Thoracic aorta (tissue), 2 donors: ENCODE measurements around the gene PYGB. TPM values are rescaled to one million over a fixed set of nuclear protein-coding genes. Genes with fewer than 3 reads are reported as not detected.
A peak's percentile ranks its signal among the peaks of the same experiment; 100 is the strongest.
"Not testable (repeated sequence)": the region's sequence is repeated elsewhere in the genome, so short reads cannot be mapped to it uniquely, and the experiment has no call there.

ENCODE experiments used
- ATAC-seq: fragments of 150-250 bp; one replicate; pipeline ENCODE4 v1.8.0; 2017; ENCODE audit warnings: low read depth; ENCODE audit not compliant: insufficient number of reproducible peaks, low FRiP score
- DNase-seq: peaks from one replicate; pipeline ENCODE4 v3.0.0-alpha.2; 2020; ENCODE audit warnings: low spot score
- H3K27ac ChIP-seq, 2 donors: fragments of 200-600 bp; sonication (generic); 1 replicate in 1 of 2; 2 replicates in 1 of 2; pipeline ENCODE4 v1.5.1; 2016; ENCODE audit warnings: mild to moderate bottlenecking in 2 of 2, moderate library complexity in 2 of 2
- H3K27me3 ChIP-seq: fragments of 200-600 bp; sonication (generic); replicated peaks from 2 replicates; pipeline ENCODE4 v1.6.0; 2016; ENCODE audit warnings: mild to moderate bottlenecking; ENCODE audit not compliant: insufficient read depth
- H3K36me3 ChIP-seq: fragments of 200-600 bp; sonication (generic); one replicate; pipeline ENCODE4 v1.5.1; 2016
- H3K4me1 ChIP-seq, 2 donors: fragments of 200-600 bp; sonication (generic); 1 replicate in 1 of 2; 2 replicates in 1 of 2; pipeline versions ENCODE4 v1.5.1 to v1.6.0; 2016; ENCODE audit warnings: low read depth in 2 of 2, mild to moderate bottlenecking in 1 of 2; ENCODE audit not compliant: control insufficient read depth in 1 of 2
- H3K4me3 ChIP-seq: fragments of 200-600 bp; sonication (generic); 2 replicates; pipeline ENCODE4 v1.5.1; 2016; ENCODE audit warnings: mild to moderate bottlenecking
- H3K9me3 ChIP-seq: fragments of 200-600 bp; sonication (generic); 2 replicates; pipeline ENCODE4 v1.5.1; 2016
- CTCF ChIP-seq: fragments of 200-600 bp; sonication (generic); IDR thresholded peaks from one replicate; pipeline ENCODE4 v1.5.1; 2019; ENCODE audit warnings: antibody characterized with exemption
- total RNA-seq, 2 donors: library from RNA; depleted of rRNA; stranded (reverse); fragments of >200 nt; gene quantifications; one replicate each; pipeline versions ENCODE4 v1.1.0 to v1.2.3, GENCODE V29; 2016

The PYGB gene
- total RNA-seq, 2 donors from 2014 or later, result 124 to 256 TPM

GRCh38 chr20:25238319-25239037 is 9.4 kb upstream of the PYGB start:
- H3K4me1 ChIP-seq, result peaks cover 29 to 57% of the 10 kb centered on the region in 2 donors
- no peaks in the 10 kb centered on the region for H3K27me3 ChIP-seq
- peak overlapping the region; percentile 87 to 89 for H3K27ac ChIP-seq
- ATAC-seq (no peak), DNase-seq (no peak)
- no peak overlapping the region for H3K4me3 ChIP-seq
- H3K36me3 ChIP-seq, result no peaks in the 10 kb centered on the region
- TF ChIP-seq CTCF, result no peak
- no peaks in the 10 kb centered on the region for H3K9me3 ChIP-seq

DNA sequence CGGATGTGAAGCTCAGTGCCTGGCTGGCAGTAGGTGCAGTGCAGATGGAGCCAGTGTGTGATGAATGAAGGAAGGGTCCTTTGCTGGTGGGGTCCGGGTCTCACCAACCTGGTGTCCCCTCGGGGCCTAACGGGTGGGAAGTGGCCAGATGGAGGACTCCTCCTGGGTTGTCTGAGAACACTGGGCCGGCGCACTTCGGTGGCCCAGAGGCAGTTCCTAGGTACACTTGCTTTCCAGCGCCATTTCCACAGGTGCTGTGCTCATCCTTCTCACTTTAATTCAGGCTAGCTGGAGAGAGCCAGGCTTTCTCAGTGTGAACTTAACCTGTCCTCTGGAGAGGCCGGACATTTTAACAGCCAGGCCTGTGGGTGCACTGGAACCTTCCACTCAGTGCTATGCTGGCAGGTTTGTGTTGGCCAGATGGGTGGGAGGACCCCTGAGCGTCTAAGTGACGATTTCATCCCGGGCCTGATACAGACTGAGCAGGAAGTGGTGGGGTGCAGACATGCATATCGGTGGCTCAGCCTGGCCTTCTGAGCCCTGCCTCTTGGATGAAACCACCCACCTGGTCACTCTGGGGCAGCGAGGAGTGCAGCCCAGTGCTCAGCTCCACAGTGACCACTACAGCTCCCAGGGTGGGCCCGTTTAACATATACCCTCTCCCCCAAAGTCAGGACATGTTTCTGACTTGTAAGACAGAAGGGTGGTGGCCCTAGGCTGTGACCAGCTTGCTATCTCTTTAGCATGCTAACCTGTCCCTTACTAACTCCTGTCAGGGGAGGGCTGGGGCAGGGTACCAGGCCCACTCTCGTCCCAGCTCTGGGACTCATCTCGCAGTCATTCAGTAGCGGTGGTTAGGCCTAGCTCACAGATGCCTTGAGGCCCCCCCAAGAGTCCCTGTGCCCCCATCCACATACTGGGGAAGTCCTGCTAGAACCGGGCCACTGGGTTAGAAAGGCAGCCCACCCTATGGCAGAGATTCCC is 8.2 kb upstream of the PYGB start:
- Histone ChIP-seq H3K27ac (peak overlapping the region; percentile 87 to 89), H3K27me3 (no peaks in the 10 kb centered on the region), H3K36me3 (no peaks in the 10 kb centered on the region), H3K9me3 (no peaks in the 10 kb centered on the region), H3K4me1 (peaks cover 22 to 45% of the 10 kb centered on the region in 2 donors), H3K4me3 (no peak overlapping the region)
- no peak for TF ChIP-seq CTCF
- ATAC-seq, result no peak
- no peak for DNase-seq

DNA sequence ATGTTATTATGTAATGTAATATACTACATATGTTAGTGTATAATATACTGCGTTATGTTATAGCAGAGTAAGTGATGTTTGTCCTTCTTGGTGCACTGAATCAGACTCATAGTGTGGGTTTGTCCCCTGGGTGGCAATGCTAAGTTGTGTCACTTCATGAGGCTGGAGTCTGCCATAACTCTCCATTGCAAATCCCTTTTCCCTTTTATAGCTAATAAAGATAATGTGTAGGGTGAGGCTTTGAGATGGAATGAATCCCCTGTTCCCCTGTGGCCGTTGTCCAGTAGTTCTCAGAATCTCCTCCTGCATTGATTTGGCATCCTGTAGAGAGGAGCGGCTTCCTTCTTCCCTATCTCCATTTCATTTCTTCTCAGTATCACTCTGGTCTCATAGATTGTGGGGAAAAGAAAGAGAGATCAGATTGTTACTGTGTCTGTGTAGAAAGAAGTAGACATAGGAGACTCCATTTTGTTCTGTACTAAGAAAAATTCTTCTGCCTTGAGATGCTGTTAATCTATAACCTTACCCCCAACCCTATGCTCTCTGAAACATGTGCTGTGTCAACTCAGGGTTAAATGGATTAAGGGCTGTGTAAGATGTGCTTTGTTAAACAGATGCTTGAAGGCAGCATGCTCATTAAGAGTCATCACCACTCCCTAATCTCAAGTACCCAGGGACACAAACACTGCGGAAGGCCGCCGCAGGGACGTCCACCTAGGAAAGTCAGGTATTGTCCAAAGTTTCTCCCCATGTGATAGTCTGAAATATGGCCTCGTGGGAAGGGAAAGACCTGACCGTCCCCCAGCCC is 6.8 kb upstream of the PYGB start:
- H3K4me1 ChIP-seq, result peaks cover 22 to 38% of the 10 kb centered on the region in 2 donors
- not testable (repeated sequence) for H3K27me3 ChIP-seq, H3K9me3 ChIP-seq, H3K4me3 ChIP-seq, H3K27ac ChIP-seq, DNase-seq, H3K36me3 ChIP-seq, ATAC-seq

GRCh38 chr20:25241659-25241955 is 6.3 kb upstream of the PYGB start:
- not testable (repeated sequence) for H3K4me3 ChIP-seq, H3K27ac ChIP-seq, DNase-seq, ATAC-seq, H3K9me3 ChIP-seq, H3K36me3 ChIP-seq, H3K27me3 ChIP-seq
- H3K4me1 ChIP-seq, result peaks cover 23 to 34% of the 10 kb centered on the region in 2 donors

DNA sequence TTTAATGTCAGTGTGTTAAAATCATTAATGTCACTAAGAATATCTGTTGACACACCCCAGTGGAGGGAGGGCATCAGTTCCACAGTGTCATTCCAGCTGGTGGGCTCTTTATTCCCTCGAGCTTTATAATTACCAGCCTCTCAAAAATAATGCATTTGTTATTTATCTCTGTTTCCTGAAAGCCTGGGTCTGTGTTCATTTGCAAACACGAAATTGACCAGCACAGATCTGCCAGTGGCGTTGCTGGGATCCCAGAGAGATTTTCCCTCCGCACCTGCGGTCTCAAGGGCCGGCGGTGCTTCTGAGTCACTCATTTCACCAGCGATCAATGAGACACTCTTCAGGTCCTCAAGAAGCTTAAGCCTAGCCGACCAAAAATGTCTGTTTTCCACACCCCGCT is 5.7 kb upstream of the PYGB start:
- no peak overlapping the region for H3K4me3 ChIP-seq
- no peaks in the 10 kb centered on the region for H3K27me3 ChIP-seq
- no peaks in the 10 kb centered on the region for H3K36me3 ChIP-seq
- no peak for ATAC-seq
- no peak for DNase-seq
- no peak for TF ChIP-seq CTCF
- peaks cover 27 to 33% of the 10 kb centered on the region in 2 donors for H3K4me1 ChIP-seq
- H3K27ac ChIP-seq, result no peak overlapping the region
- H3K9me3 ChIP-seq, result no peaks in the 10 kb centered on the region
